NCI-H2081 (cell line): ENCODE measurements around the gene SUCO.
A peak's percentile ranks its signal among the peaks of the same experiment; 100 is the strongest.
"Not testable (repeated sequence)": the region's sequence is repeated elsewhere in the genome, so short reads cannot be mapped to it uniquely, and the experiment has no call there.

Experiments used
- DNase-seq, 2 experiments: peaks; one replicate each; lab custom pipeline; 2025; lab: John Stamatoyannopoulos, UW

The SUCO gene

GRCh38 chr1:172532700-172533512 is at the start of gene SUCO:
SUCO (plus strand) TSS chr1:172533150; CDS start chr1:172533436, 286 bp downstream.
- DNase-seq, result peak; percentile 99 to 100

DNA sequence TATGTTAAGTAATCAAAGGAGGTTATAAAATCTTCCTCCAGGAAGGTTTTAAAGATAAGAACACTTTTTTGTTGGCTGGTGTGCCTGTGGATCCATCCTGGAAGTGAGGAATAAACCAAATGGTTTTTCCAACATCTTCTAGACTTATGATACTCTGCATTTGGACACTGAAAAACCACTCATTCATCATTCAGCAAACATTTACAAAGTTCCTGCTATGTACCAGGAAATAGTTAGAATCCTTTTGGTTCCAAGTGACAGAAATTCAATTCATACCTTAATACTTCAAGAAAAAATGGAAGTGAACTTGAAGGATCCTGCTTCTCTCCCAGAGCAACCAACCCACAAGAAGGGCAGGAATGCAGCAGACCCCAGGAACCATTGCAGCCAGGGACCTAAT is 49.5 kb upstream of the SUCO start:
- no peak for DNase-seq

DNA sequence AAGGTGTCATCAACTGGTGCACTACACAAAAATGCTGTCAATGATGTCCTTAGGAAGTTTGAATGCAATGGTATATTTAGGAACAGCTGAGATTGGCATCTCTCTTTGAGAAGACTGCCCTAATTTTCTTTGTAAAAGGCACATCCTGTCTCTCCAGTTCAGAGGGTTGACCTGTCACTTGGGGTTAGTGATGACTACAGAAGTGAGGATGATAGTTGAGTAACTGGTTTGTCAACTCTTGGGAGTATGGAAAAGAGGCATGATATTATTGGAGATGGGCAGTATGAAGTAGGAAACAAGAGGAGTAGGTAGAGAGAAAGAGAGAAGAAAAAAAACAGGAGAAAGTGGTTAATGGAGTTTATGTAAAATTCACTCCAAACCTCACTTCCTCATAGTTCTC is 48.7 kb upstream of the SUCO start:
- DNase-seq, result no peak

GRCh38 chr1:172485626-172486025 is 47.3 kb upstream of the SUCO start:
- DNase-seq, result no peak

DNA sequence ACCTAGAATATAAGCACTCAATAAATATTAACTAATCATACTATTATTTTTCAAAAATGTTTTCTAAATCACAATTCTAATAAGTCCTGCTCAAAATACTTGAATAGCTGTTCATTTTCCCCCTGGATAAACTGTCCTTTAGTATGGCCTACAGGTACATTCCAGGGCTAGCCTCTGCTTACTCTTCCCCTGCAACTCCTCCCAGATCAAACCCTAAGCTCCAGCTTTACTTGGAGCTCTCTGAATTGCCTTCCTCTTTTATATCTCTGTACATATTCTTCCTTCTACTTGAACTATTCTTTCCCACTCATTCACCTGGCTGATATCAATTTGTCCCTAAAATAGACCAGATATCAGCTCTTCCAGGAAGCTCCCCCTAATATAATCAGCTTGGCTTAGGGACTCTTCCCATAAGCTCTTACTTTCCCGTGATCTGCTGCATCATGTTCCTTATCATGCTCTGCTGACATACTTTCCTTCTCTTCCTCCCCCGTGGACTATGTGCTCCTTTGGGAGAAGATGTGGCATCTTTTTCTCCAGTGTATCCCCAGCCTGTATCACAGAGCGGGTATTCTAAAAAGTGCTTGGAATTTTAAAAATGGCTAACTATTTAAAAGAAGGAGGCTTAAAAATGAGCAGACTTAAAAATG is 46.0 kb upstream of the SUCO start:
- no peak for DNase-seq

DNA sequence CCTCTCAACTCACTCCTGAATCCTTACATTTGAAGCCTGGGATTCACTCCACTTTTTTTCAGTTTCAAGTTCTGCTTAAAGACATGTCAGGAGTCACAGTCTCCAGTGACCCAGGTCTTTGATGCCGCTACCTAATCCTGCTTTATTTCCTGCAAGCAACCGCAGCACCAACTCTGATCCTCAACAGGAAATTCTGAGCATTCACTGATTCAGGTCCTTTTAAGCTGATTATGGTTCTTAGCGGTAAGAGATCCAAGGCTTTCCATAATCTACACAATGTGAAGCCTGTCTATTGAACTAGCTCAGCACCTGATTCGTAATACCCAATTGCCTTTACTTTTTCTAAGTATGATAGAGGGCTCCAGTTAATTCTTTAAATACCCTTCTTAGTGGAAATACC is 45.4 kb upstream of the SUCO start:
- DNase-seq, result no peak

- DNase-seq, result no peak
Measured at GRCh38 chr1:172488393-172488792, 44.6 kb upstream of the SUCO start.

- DNase-seq, result no peak
Measured at GRCh38 chr1:172489847-172490246, 43.1 kb upstream of the SUCO start.

GRCh38 chr1:172492421-172492820 is 40.5 kb upstream of the SUCO start:
- DNase-seq, result no peak

GRCh38 chr1:172494166-172494565 is 38.8 kb upstream of the SUCO start:
- no peak for DNase-seq

- DNase-seq, result not testable (repeated sequence)
Measured at GRCh38 chr1:172496127-172496526, 36.8 kb upstream of the SUCO start.

DNA sequence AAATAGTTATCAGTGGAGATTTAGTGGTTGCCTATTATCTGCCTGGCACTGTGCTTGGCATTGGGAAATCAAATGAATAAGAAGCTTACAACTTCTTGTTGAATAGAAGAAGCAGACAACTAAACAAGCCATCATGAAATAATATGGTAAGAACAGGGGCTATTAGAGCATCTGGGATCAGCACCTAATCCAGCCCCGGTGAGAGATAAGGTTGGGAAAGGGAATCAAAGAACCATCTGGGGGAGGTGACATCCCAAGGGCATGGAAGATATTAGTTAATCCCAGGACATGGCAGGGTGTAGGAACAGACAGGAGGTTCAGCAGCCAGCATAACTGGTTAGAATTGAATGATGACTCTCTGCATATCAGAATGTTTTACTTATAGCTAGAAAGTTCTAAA is 36.3 kb upstream of the SUCO start:
- DNase-seq, result no peak

DNA sequence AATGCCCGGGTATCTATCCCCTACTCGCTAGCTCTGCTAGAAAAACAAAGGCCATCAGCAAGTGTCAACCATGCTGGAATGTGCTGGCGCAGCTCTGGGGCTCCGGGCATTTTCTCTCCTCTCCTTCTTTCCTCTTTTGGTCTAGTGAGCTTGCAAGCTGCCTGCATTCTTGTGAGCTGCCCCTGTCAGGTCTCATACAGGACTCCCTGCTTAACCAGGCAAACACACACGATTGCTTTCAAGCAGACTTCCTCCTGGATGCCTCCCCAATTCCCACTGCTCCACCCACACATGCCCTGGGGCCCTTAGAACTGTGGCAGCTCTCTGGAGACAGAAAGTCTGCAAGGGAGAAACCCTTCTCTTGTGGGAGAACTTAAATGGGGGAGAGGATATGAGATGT is 35.7 kb upstream of the SUCO start:
- DNase-seq, result peak in 1 of 2 experiments; percentile 9

DNA sequence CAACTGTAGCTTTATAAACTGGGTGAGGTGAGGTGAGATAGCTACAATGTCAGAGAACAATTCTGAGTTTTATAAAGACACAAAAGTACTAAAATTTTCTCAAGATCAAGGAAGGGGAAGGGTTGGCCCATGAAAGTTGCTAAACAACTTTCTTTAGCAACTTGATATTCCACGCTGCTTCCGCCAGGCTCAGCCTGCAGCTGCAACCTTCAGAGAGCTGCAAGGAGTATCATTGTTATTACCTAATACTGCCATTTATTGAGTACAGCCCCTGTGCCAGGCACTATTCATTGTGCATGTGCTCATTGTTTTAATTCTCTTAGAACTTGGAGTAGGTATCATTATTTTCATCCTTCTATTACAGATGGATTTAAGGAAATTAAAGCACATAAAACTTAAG is 34.1 kb upstream of the SUCO start:
- no peak for DNase-seq

DNA sequence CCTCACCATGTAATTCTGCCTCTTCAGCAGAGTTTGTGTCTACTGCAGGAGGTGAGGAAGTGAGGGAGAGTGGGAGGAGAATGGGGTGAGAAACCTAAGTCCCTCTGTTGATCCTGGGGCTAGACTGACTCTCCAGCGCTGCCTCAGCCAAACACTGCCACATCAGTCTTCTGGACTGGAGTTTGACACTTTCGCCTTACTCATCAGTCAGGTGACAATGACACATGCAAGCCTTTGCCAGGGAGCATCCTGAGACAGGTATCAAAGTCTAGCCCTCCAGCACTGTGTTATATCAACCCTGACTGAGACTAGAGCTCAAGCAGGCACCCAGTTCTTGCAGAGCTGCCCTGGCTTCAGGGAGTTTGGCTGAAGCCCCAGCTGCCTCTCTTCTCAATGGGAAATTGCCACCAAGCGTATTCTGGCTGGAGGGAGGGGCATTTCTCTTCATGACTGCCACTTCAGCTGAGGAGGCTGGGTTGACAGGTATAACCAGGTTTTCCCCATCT is 33.3 kb upstream of the SUCO start:
- no peak for DNase-seq

- no peak for DNase-seq
Measured at GRCh38 chr1:172500207-172500606, 32.7 kb upstream of the SUCO start.

GRCh38 chr1:172507741-172508140 is 25.2 kb upstream of the SUCO start:
- no peak for DNase-seq

- DNase-seq, result no peak
Measured at GRCh38 chr1:172510479-172510878, 22.5 kb upstream of the SUCO start.

DNA sequence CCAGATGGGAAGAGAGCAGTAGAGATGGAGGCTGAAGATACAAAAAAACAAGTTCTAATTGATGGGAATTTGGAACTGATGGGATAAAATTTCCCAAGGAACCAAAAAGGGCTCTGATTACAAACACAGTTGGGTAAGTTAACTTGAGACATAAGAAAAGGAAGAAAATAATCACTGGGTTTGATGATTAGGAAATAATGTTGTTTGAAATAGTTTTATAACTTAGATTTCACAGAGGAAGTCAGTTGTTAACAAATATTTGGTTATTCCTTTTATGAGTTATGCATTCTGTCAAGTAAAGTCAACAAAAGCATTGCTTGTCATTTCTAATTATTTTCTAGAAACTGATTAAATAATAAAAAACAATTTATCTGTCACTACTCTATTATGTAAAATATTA is 20.4 kb upstream of the SUCO start:
- DNase-seq, result no peak

DNA sequence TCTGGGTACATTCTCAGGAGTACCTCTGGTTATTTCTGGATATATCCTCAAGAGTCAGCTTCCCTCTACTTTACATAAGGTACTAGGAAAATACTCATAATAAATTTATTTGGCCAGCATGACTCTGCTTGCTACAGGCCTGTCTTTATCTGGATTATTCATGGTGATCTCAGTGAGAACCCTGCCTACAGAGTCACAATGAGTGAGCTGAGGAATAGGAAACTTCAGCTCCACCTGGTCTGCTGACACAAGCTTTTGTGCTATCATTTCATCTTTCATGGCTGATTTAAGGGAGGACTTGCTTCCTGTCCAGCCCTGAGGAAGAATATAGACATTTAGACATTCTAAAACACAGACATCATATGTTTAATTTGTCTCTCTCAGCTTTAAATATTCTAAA is 19.5 kb upstream of the SUCO start:
- no peak for DNase-seq

DNA sequence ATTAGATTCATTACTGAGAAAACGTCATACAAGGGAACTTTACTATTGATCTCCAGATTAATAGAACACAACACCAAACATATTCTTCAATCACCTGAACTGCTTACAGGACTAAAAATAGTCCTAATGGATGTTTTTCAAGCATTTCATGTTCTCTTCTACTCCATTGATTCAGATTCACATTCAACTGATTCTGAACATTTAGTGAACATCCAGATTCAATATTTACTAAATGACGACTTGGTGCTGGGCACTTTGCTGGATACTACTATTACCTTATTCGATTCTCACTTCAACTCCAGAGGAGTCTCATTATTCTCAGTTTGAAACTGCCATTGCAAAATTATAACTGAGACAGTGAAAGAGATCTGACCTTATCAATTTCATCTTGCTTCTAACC is 18.8 kb upstream of the SUCO start:
- DNase-seq, result no peak

- DNase-seq, result no peak
Measured at GRCh38 chr1:172515436-172515835, 17.5 kb upstream of the SUCO start.

- no peak for DNase-seq
Measured at GRCh38 chr1:172515927-172516326, 17.0 kb upstream of the SUCO start.

DNA sequence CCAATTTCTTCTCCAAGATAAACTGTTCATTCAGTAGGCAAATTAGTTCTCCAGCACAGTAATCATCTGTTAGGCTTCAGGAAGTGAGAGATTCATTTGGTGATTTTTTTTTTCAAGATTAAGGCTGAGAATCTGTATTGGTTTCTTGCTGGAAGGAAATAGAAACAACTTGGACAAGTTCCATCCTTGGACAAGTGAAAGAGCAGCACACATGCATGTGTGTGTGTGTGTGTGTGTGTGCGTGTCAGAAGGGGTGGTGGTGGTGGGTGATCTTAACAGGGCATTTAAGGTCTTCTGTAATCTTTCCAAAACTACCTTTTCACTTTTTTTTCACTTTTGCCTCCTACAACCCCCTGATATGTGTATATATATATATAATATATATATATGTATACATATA is 15.9 kb upstream of the SUCO start:
- DNase-seq, result no peak
